Activated naive CD4-positive, alpha-beta T cell treated with anti-CD3 and anti-CD28 coated beads, Interleukin-2, amount 10 ng/mL, durations not matched to agents 7 days and 5 days (primary cell): ENCODE results near the gene MBP.
A peak's percentile ranks its signal among the peaks of the same experiment; 100 is the strongest.

ENCODE experiments used
- CTCF ChIA-PET: fragments of 350-600 bp; sonication (Branson Sonifier 250); formaldehyde crosslinking; loops from one replicate; lab custom pipeline; 2021; ENCODE audit warnings: antibody characterized with exemption; lab: Charles Lee
- DNase-seq: peaks from one replicate; pipeline ENCODE4 v3.0.0-alpha.2; 2020
- H3K27ac Mint-ChIP-seq: one replicate; pipeline ENCODE4 v1.8.0; 2021; ENCODE audit warnings: mild to moderate bottlenecking, moderate library complexity, mixed read lengths
- H3K27me3 Mint-ChIP-seq: one replicate; pipeline ENCODE4 v1.8.0; 2021; ENCODE audit warnings: mild to moderate bottlenecking, mixed read lengths
- H3K36me3 Mint-ChIP-seq: one replicate; pipeline ENCODE4 v1.8.0; 2021; ENCODE audit warnings: mixed read lengths
- H3K4me1 Mint-ChIP-seq: one replicate; pipeline ENCODE4 v1.8.0; 2021; ENCODE audit warnings: mixed read lengths
- H3K4me3 Mint-ChIP-seq: one replicate; pipeline ENCODE4 v1.8.0; 2021; ENCODE audit warnings: mild to moderate bottlenecking, moderate library complexity, mixed read lengths
- H3K9me3 Mint-ChIP-seq: one replicate; pipeline ENCODE4 v1.8.0; 2021; ENCODE audit warnings: mixed read lengths

Gene MBP

GRCh38 chr18:77133835-77134496, 1.4 kb upstream of the MBP start:
- Mint-ChIP-seq H3K9me3 (no peaks in the 10 kb centered on the region), H3K27ac (peak overlapping the region; percentile 92), H3K27me3 (peaks cover 5% of the 10 kb centered on the region), H3K4me3 (peak overlapping the region; percentile 77), H3K4me1 (peaks cover 48% of the 10 kb centered on the region), H3K36me3 (peaks cover 20% of the 10 kb centered on the region)
- CTCF ChIA-PET = interaction anchor here (1.0 to 2.0 kb wide), 5 partner anchors 64 to 133 kb away, joined by 3 to 9 read pairs (median 4); no protein-coding TSS in a partner anchor
- peak; percentile 50 for DNase-seq

GRCh38 chr18:77133051-77133834, 660 bp upstream of the MBP start:
- Mint-ChIP-seq H3K27ac (peak overlapping the region; percentile 92), H3K9me3 (no peaks in the 10 kb centered on the region), H3K27me3 (peaks cover 5% of the 10 kb centered on the region), H3K4me1 (peaks cover 56% of the 10 kb centered on the region), H3K36me3 (peaks cover 26% of the 10 kb centered on the region), H3K4me3 (peak overlapping the region; percentile 77)
- CTCF ChIA-PET = interaction anchor here (1.0 to 2.0 kb wide), 7 partner anchors 63 to 133 kb away, joined by 3 to 9 read pairs (median 3); no protein-coding TSS in a partner anchor
- DNase-seq = no peak

- H3K27me3 Mint-ChIP-seq = no peaks in the 10 kb centered on the region
- DNase-seq = peak; percentile 57
- H3K9me3 Mint-ChIP-seq = no peaks in the 10 kb centered on the region
- peak overlapping the region; percentile 96 for H3K27ac Mint-ChIP-seq
- CTCF ChIA-PET = interaction anchor here (0.9 to 2.0 kb wide), 7 partner anchors 23 to 131 kb away, joined by 3 to 4 read pairs (median 3); no protein-coding TSS in a partner anchor
- H3K36me3 Mint-ChIP-seq = peaks cover 36% of the 10 kb centered on the region
- peaks cover 70% of the 10 kb centered on the region for H3K4me1 Mint-ChIP-seq
- peak overlapping the region; percentile 95 for H3K4me3 Mint-ChIP-seq
Observed at GRCh38 chr18:77131652-77132368, 773 bp downstream of the MBP start.

GRCh38 chr18:77131100-77131651, 1.4 kb downstream of the MBP start:
- Mint-ChIP-seq H3K4me1 (peaks cover 76% of the 10 kb centered on the region), H3K27ac (peak overlapping the region; percentile 96), H3K9me3 (no peaks in the 10 kb centered on the region), H3K27me3 (no peaks in the 10 kb centered on the region), H3K36me3 (peaks cover 41% of the 10 kb centered on the region), H3K4me3 (peak overlapping the region; percentile 95)
- CTCF ChIA-PET = interaction anchor here (0.9 to 1.7 kb wide), 5 partner anchors 9 to 64 kb away, joined by 3 to 6 read pairs (median 3); no protein-coding TSS in a partner anchor
- DNase-seq = peak; percentile 61

GRCh38 chr18:77130229-77131099, 2.1 kb downstream of the MBP start:
- Mint-ChIP-seq H3K4me1 (peaks cover 77% of the 10 kb centered on the region), H3K36me3 (peaks cover 44% of the 10 kb centered on the region), H3K27ac (peak overlapping the region; percentile 96), H3K4me3 (peak overlapping the region; percentile 95), H3K27me3 (no peaks in the 10 kb centered on the region), H3K9me3 (no peaks in the 10 kb centered on the region)
- CTCF ChIA-PET = interaction anchor here (1.0 to 1.7 kb wide), 4 partner anchors 9 to 147 kb away, joined by 3 to 6 read pairs (median 4); no protein-coding TSS in a partner anchor
- no peak for DNase-seq

- Mint-ChIP-seq H3K4me3 (peak overlapping the region; percentile 95), H3K27ac (peak overlapping the region; percentile 49), H3K27me3 (no peaks in the 10 kb centered on the region), H3K36me3 (peaks cover 49% of the 10 kb centered on the region), H3K4me1 (peaks cover 80% of the 10 kb centered on the region), H3K9me3 (no peaks in the 10 kb centered on the region)
- CTCF ChIA-PET = interaction anchor here (0.7 to 2.2 kb wide), 4 partner anchors 72 to 146 kb away, joined by 3 to 7 read pairs (median 3); no protein-coding TSS in a partner anchor
- no peak for DNase-seq
Observed at GRCh38 chr18:77129150-77129551, 3.4 kb downstream of the MBP start.

- Mint-ChIP-seq H3K9me3 (no peaks in the 10 kb centered on the region), H3K4me3 (peak overlapping the region; percentile 57), H3K27me3 (no peaks in the 10 kb centered on the region), H3K36me3 (peaks cover 56% of the 10 kb centered on the region), H3K27ac (peak overlapping the region; percentile 78), H3K4me1 (peaks cover 82% of the 10 kb centered on the region)
- CTCF ChIA-PET = interaction anchor here (0.6 to 2.2 kb wide), 2 partner anchors 70 to 84 kb away, joined by 5 to 7 read pairs; no protein-coding TSS in a partner anchor
- DNase-seq = peak; percentile 53
Observed at GRCh38 chr18:77127769-77128671, 4.6 kb downstream of the MBP start.

- no peaks in the 10 kb centered on the region for H3K27me3 Mint-ChIP-seq
- peaks cover 64% of the 10 kb centered on the region for H3K36me3 Mint-ChIP-seq
- DNase-seq = peak; percentile 73
- peak overlapping the region; percentile 57 for H3K4me3 Mint-ChIP-seq
- H3K27ac Mint-ChIP-seq = peak overlapping the region; percentile 86
- CTCF ChIA-PET = interaction anchor here (1.3 to 4.0 kb wide), 6 partner anchors 10 to 87 kb away, joined by 5 to 31 read pairs (median 9); no protein-coding TSS in a partner anchor
- no peaks in the 10 kb centered on the region for H3K9me3 Mint-ChIP-seq
- peaks cover 86% of the 10 kb centered on the region for H3K4me1 Mint-ChIP-seq
Observed at GRCh38 chr18:77124452-77124922, 8.1 kb downstream of the MBP start.

GRCh38 chr18:77123320-77124231, 9.0 kb downstream of the MBP start:
- Mint-ChIP-seq H3K9me3 (no peaks in the 10 kb centered on the region), H3K36me3 (peaks cover 63% of the 10 kb centered on the region), H3K4me3 (peak overlapping the region; percentile 63), H3K4me1 (peaks cover 84% of the 10 kb centered on the region), H3K27me3 (no peaks in the 10 kb centered on the region), H3K27ac (peak overlapping the region; percentile 86)
- CTCF ChIA-PET = interaction anchor here (0.9 to 4.0 kb wide), 8 partner anchors 9 to 88 kb away, joined by 3 to 31 read pairs (median 8); no protein-coding TSS in a partner anchor
- no peak for DNase-seq

GRCh38 chr18:77121523-77121922, 11.1 kb downstream of the MBP start:
- Mint-ChIP-seq H3K9me3 (no peaks in the 10 kb centered on the region), H3K4me1 (peaks cover 74% of the 10 kb centered on the region), H3K27ac (peak overlapping the region; percentile 17), H3K4me3 (no peak overlapping the region), H3K27me3 (no peaks in the 10 kb centered on the region), H3K36me3 (peaks cover 59% of the 10 kb centered on the region)
- CTCF ChIA-PET = interaction anchor here (1.0 to 4.0 kb wide), 4 partner anchors 9 to 121 kb away, joined by 3 to 31 read pairs (median 4); no protein-coding TSS in a partner anchor
- no peak for DNase-seq
